ENCODE data around the gene TIMD4. TPM values are rescaled to one million over a fixed set of nuclear protein-coding genes. Genes with fewer than 3 reads are reported as not detected.
A peak's percentile ranks its signal among the peaks of the same experiment; 100 is the strongest.
"Not testable (repeated sequence)": the region's sequence is repeated elsewhere in the genome, so short reads cannot be mapped to it uniquely, and the experiment has no call there.

Gene TIMD4
- total RNA-seq, 1 donor from 2014 or later, result not detected

GRCh38 chr5:156936972-156937371, 26.1 kb downstream of the TIMD4 start:
- Mint-ChIP-seq H3K9me3 (peaks cover 11% of the 10 kb centered on the region), H3K36me3 (no peaks in the 10 kb centered on the region), H3K27ac (no peak overlapping the region), H3K4me3 (no peak overlapping the region), H3K4me1 (no peaks in the 10 kb centered on the region), H3K27me3 (ENCODE audit: low read depth) (no peaks in the 10 kb centered on the region)
- DNase-seq (ENCODE audit: low spot score in 2 of 2, unreplicated experiment in 2 of 2), result no peak
- no peak for TF ChIP-seq CTCF (IDR thresholded peaks at IDR 0.05; ENCODE audit: unreplicated experiment)

GRCh38 chr5:156934450-156935211, 28.4 kb downstream of the TIMD4 start:
- no peak overlapping the region for H3K4me3 Mint-ChIP-seq
- H3K9me3 Mint-ChIP-seq, result peaks cover 13% of the 10 kb centered on the region
- H3K4me1 Mint-ChIP-seq, result no peaks in the 10 kb centered on the region

GRCh38 chr5:156929366-156929948, 33.6 kb downstream of the TIMD4 start:
- TF ChIP-seq CTCF (IDR thresholded peaks at IDR 0.05; ENCODE audit: unreplicated experiment), result no peak
- Mint-ChIP-seq H3K9me3 (peaks cover 5% of the 10 kb centered on the region), H3K36me3 (no peaks in the 10 kb centered on the region), H3K4me3 (no peak overlapping the region), H3K27ac (no peak overlapping the region), H3K4me1 (no peaks in the 10 kb centered on the region), H3K27me3 (ENCODE audit: low read depth) (peaks cover 1% of the 10 kb centered on the region)
- no peak for DNase-seq (ENCODE audit: low spot score in 2 of 2, unreplicated experiment in 2 of 2)

More at GRCh38 chr5:156934450-156935211, 28.4 kb downstream of the TIMD4 start:
- DNase-seq (ENCODE audit: low spot score in 2 of 2, unreplicated experiment in 2 of 2), result no peak
- Mint-ChIP-seq H3K36me3 (no peaks in the 10 kb centered on the region), H3K27me3 (ENCODE audit: low read depth) (no peaks in the 10 kb centered on the region), H3K27ac (no peak overlapping the region)
- TF ChIP-seq CTCF (IDR thresholded peaks at IDR 0.05; ENCODE audit: unreplicated experiment), result peak; percentile 53

GRCh38 chr5:156927545-156927944, 35.5 kb downstream of the TIMD4 start:
- no peaks in the 10 kb centered on the region for H3K4me1 Mint-ChIP-seq
- peaks cover 1% of the 10 kb centered on the region for H3K27me3 Mint-ChIP-seq (ENCODE audit: low read depth)
- H3K9me3 Mint-ChIP-seq, result peaks cover 5% of the 10 kb centered on the region
- no peak overlapping the region for H3K27ac Mint-ChIP-seq
- TF ChIP-seq CTCF (IDR thresholded peaks at IDR 0.05; ENCODE audit: unreplicated experiment), result no peak
- H3K36me3 Mint-ChIP-seq, result no peaks in the 10 kb centered on the region
- no peak overlapping the region for H3K4me3 Mint-ChIP-seq
- no peak for DNase-seq (ENCODE audit: low spot score in 2 of 2, unreplicated experiment in 2 of 2)

GRCh38 chr5:156925767-156926166, 37.3 kb downstream of the TIMD4 start:
- not testable (repeated sequence) for H3K27me3 Mint-ChIP-seq (ENCODE audit: low read depth); H3K36me3 Mint-ChIP-seq; H3K9me3 Mint-ChIP-seq; H3K4me1 Mint-ChIP-seq; H3K27ac Mint-ChIP-seq; H3K4me3 Mint-ChIP-seq; DNase-seq (ENCODE audit: low spot score in 2 of 2, unreplicated experiment in 2 of 2)

- no peaks in the 10 kb centered on the region for H3K4me1 Mint-ChIP-seq
- H3K9me3 Mint-ChIP-seq, result no peaks in the 10 kb centered on the region
- no peak overlapping the region for H3K27ac Mint-ChIP-seq
- no peak overlapping the region for H3K4me3 Mint-ChIP-seq
- TF ChIP-seq CTCF (IDR thresholded peaks at IDR 0.05; ENCODE audit: unreplicated experiment), result no peak
- H3K27me3 Mint-ChIP-seq (ENCODE audit: low read depth), result peaks cover 1% of the 10 kb centered on the region
- DNase-seq (ENCODE audit: low spot score in 2 of 2, unreplicated experiment in 2 of 2), result no peak
- H3K36me3 Mint-ChIP-seq, result no peaks in the 10 kb centered on the region
Observed at GRCh38 chr5:156922207-156922792, 40.7 kb downstream of the TIMD4 start.

All from mesothelial cell of epicardium (in vitro differentiated cells).